Measurements from ENCODE around the gene APC. TPM values are rescaled to one million over a fixed set of nuclear protein-coding genes. Genes with fewer than 3 reads are reported as not detected.

Gene APC
- total and polyA plus RNA-seq, 2 of the 13 experiments (the other 11 are each of a cell fraction or from before 2014, with no cell fraction given): 6.1 to 19.0 TPM

DNA sequence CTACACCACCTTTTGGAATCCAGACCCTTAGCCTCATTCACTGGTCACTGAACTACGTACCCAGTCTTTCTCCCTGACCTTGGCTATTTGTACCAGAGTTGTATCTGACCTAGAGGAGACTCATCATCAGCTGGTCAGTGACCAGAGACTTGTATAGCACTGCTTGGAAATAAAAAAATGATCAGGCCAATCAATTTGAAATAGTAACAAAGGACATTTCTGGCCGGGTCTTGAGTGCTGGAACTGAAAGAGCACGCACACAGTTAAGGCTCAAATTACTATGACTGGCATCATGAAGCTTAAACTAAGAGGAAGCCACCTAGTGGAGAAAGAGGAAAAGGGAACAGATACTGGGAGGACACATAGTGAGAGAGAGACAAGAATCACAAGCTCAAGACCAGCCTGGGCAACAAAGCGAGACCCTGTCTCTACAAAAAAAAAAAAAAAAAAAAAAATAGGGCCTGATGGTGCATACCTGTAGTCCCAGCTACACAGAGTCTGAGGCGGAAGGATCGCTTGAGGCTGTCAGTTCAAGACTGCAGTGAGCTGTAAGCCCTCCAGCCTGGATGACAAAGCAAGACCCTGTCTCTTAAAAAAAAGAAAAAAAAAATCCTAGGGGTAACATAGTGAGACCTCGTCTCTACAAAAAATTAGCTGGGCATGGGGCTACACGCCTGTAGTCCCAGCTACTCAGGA lies 110.6 kb downstream of the APC start (continued):
- TF ChIP-seq, protein P1, sequence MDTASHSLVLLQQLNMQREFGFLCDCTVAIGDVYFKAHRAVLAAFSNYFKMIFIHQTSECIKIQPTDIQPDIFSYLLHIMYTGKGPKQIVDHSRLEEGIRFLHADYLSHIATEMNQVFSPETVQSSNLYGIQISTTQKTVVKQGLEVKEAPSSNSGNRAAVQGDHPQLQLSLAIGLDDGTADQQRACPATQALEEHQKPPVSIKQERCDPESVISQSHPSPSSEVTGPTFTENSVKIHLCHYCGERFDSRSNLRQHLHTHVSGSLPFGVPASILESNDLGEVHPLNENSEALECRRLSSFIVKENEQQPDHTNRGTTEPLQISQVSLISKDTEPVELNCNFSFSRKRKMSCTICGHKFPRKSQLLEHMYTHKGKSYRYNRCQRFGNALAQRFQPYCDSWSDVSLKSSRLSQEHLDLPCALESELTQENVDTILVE (CRISPR knock-in tag; IDR thresholded peaks at IDR 0.05): no peak
- TF ChIP-seq, protein P2, sequence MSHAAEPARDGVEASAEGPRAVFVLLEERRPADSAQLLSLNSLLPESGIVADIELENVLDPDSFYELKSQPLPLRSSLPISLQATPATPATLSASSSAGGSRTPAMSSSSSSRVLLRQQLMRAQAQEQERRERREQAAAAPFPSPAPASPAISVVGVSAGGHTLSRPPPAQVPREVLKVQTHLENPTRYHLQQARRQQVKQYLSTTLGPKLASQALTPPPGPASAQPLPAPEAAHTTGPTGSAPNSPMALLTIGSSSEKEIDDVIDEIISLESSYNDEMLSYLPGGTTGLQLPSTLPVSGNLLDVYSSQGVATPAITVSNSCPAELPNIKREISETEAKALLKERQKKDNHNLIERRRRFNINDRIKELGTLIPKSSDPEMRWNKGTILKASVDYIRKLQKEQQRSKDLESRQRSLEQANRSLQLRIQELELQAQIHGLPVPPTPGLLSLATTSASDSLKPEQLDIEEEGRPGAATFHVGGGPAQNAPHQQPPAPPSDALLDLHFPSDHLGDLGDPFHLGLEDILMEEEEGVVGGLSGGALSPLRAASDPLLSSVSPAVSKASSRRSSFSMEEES (CRISPR knock-in tag; IDR thresholded peaks at IDR 0.05): 0 out of 2 replicates have a peak, but pooled peaks have one; percentile 23
- TF ChIP-seq FOSL2 (CRISPR knock-in tag; IDR thresholded peaks at IDR 0.05) (peak; percentile 11; the same call in 1 of the 2 replicates), CAMTA2 (CRISPR knock-in tag; IDR thresholded peaks at IDR 0.05; ENCODE audit: borderline replicate concordance) (no peak)

DNA sequence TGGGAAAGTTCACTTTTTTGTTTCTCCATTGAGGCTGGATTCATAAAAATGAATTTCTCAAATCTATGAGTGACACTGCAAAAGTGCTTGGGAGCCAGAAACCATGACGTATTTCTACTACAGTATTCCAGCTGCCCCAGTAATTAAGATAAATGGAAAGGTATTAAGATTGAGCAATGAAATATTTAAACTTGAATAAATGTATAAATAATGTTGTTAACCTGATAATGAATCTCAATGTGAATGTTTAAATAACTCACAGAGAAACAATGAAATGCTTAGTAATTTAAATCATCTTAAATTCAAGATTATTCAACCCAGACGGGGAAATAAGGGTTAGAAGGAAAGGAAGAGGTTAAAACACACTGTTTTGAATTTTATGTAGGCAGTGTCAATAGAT lies 112.2 kb downstream of the APC start:
- Histone ChIP-seq H3K36me3 (replicated peaks in 1 of 2; ENCODE audit: control insufficient read depth in 1 of 2, insufficient read depth in 2 of 2, low read length in 2 of 2) (no peaks in the 10 kb centered on the region), H3K4me1 (ENCODE audit: insufficient read depth, low read length) (peaks cover 17% of the 10 kb centered on the region), H3K27me3 (ENCODE audit: control insufficient read depth in 1 of 2, insufficient read depth in 2 of 2, low read length in 2 of 2) (no peaks in the 10 kb centered on the region), H3K27ac (ENCODE audit: extremely low read length, insufficient read depth, low read length) (no peak overlapping the region), H3K9ac (ENCODE audit: insufficient read depth, low read depth, low read length) (no peak overlapping the region), H3K4me3 (replicated peaks in 1 of 3; ENCODE audit: insufficient read depth in 1 of 3, low read depth in 2 of 3, low read length in 3 of 3) (no peak overlapping the region), H3K79me2 (ENCODE audit: insufficient read depth, low read length) (no peaks in the 10 kb centered on the region), H3K4me2 (ENCODE audit: low read depth, low read length) (no peak overlapping the region), H4K20me1 (ENCODE audit: insufficient read depth, low read length) (no peaks in the 10 kb centered on the region), H3K9me3 (ENCODE audit: low read length) (peaks cover 9% of the 10 kb centered on the region; the same call in 1 of the 2 replicates), H2AFZ (ENCODE audit: low read length) (no peak overlapping the region)
- BruUV-seq (replicated peaks): no TSS peak
- ATAC-seq (no peak), FAIRE-seq (no peak), DNase-seq (ENCODE audit: low spot score) (no peak)
- intact Hi-C loops (cut with micrococcal nuclease; ENCODE audit: unreplicated experiment) (loop anchor here (2.0 kb wide), 2 partner anchors 157 to 299 kb away; no protein-coding TSS in a partner anchor), in situ Hi-C loops (cut with HindIII; ENCODE audit: extremely low pct_ligation_motif_present, low pct_unique_long_range_greater_than_20kb) (loop anchor here (5.0 kb wide), 2 partner anchors 158 to 298 kb away; no protein-coding TSS in a partner anchor)
- ChIA-PET CTCF (ENCODE audit: low intra/inter-chr PET ratio, low total read pairs) (no interaction called here), POLR2A (no interaction called here)
- WGBS (ENCODE audit: low lambda C conversion rate): 62% methylated on average over 2 of the region's 2 CpGs
- TF ChIP-seq GATAD1 (CRISPR knock-in tag; IDR thresholded peaks at IDR 0.05) (no peak), PHF21A (CRISPR knock-in tag; IDR thresholded peaks at IDR 0.05) (no peak), KDM4B (CRISPR knock-in tag; IDR thresholded peaks at IDR 0.05) (no peak), TCF7 (IDR thresholded peaks at IDR 0.05; ENCODE audit: low read depth) (no peak)
- TF ChIP-seq, protein P3, sequence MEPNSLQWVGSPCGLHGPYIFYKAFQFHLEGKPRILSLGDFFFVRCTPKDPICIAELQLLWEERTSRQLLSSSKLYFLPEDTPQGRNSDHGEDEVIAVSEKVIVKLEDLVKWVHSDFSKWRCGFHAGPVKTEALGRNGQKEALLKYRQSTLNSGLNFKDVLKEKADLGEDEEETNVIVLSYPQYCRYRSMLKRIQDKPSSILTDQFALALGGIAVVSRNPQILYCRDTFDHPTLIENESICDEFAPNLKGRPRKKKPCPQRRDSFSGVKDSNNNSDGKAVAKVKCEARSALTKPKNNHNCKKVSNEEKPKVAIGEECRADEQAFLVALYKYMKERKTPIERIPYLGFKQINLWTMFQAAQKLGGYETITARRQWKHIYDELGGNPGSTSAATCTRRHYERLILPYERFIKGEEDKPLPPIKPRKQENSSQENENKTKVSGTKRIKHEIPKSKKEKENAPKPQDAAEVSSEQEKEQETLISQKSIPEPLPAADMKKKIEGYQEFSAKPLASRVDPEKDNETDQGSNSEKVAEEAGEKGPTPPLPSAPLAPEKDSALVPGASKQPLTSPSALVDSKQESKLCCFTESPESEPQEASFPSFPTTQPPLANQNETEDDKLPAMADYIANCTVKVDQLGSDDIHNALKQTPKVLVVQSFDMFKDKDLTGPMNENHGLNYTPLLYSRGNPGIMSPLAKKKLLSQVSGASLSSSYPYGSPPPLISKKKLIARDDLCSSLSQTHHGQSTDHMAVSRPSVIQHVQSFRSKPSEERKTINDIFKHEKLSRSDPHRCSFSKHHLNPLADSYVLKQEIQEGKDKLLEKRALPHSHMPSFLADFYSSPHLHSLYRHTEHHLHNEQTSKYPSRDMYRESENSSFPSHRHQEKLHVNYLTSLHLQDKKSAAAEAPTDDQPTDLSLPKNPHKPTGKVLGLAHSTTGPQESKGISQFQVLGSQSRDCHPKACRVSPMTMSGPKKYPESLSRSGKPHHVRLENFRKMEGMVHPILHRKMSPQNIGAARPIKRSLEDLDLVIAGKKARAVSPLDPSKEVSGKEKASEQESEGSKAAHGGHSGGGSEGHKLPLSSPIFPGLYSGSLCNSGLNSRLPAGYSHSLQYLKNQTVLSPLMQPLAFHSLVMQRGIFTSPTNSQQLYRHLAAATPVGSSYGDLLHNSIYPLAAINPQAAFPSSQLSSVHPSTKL (CRISPR knock-in tag; IDR thresholded peaks at IDR 0.05): no peak
- TF ChIP-seq, protein P4, sequence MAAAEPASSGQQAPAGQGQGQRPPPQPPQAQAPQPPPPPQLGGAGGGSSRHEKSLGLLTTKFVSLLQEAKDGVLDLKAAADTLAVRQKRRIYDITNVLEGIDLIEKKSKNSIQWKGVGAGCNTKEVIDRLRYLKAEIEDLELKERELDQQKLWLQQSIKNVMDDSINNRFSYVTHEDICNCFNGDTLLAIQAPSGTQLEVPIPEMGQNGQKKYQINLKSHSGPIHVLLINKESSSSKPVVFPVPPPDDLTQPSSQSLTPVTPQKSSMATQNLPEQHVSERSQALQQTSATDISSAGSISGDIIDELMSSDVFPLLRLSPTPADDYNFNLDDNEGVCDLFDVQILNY (CRISPR knock-in tag; conservative IDR thresholded peaks at IDR 0.05): no peak
- TF ChIP-seq, protein P5, sequence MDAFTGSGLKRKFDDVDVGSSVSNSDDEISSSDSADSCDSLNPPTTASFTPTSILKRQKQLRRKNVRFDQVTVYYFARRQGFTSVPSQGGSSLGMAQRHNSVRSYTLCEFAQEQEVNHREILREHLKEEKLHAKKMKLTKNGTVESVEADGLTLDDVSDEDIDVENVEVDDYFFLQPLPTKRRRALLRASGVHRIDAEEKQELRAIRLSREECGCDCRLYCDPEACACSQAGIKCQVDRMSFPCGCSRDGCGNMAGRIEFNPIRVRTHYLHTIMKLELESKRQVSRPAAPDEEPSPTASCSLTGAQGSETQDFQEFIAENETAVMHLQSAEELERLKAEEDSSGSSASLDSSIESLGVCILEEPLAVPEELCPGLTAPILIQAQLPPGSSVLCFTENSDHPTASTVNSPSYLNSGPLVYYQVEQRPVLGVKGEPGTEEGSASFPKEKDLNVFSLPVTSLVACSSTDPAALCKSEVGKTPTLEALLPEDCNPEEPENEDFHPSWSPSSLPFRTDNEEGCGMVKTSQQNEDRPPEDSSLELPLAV (CRISPR knock-in tag; conservative IDR thresholded peaks at IDR 0.05; ENCODE audit: low read depth): no peak
